ENCODE results near the gene TRIM67. TPM values are rescaled to one million over a fixed set of nuclear protein-coding genes. Genes with fewer than 3 reads are reported as not detected.

Gene TRIM67
- total and polyA plus RNA-seq, 2 experiments from 2014 or later, result 0.13 TPM; not detected in 1

GRCh38 chr1:231217056-231217455, 55.2 kb downstream of the TRIM67 start:
- H3K79me2 ChIP-seq, result no peaks in the 10 kb centered on the region
- DNase-seq (ENCODE audit: low spot score), result no peak
- peak overlapping the region; percentile 50 for H3K27ac ChIP-seq
- H2AFZ ChIP-seq, result no peak overlapping the region
- 89% methylated on average over 11 of the region's 11 CpGs for WGBS (ENCODE audit: low lambda C conversion rate, missing lambda C conversion rate)
- H4K20me1 ChIP-seq (ENCODE audit: insufficient read depth, poor library complexity, severe bottlenecking), result no peaks in the 10 kb centered on the region
- H3K36me3 ChIP-seq (replicated peaks; ENCODE audit: insufficient read depth, low read depth), result no peaks in the 10 kb centered on the region
- no peak overlapping the region for H3K4me2 ChIP-seq
- H3K27me3 ChIP-seq, result no peaks in the 10 kb centered on the region
- H3K4me1 ChIP-seq (ENCODE audit: insufficient read depth), result no peaks in the 10 kb centered on the region
- H3K9me2 ChIP-seq (replicated peaks; ENCODE audit: insufficient read depth), result no peaks in the 10 kb centered on the region
- TF ChIP-seq EZH2 (IDR thresholded peaks at IDR 0.05; ENCODE audit: borderline replicate concordance) (no peak), CTCF (IDR thresholded peaks at IDR 0.05; ENCODE audit: poor library complexity) (no peak), EZH2phosphoT487 (IDR thresholded peaks at IDR 0.05; ENCODE audit: low read depth, severe bottlenecking, unreplicated experiment) (no peak)
- no peaks in the 10 kb centered on the region for H3K9me3 ChIP-seq (ENCODE audit: low read depth)
- H3K4me3 ChIP-seq, result no peak overlapping the region

GRCh38 chr1:231218078-231218477, 56.2 kb downstream of the TRIM67 start:
- no peak overlapping the region for H3K4me3 ChIP-seq
- H3K27me3 ChIP-seq, result no peaks in the 10 kb centered on the region
- no peaks in the 10 kb centered on the region for H3K9me2 ChIP-seq (replicated peaks; ENCODE audit: insufficient read depth)
- H3K9me3 ChIP-seq (ENCODE audit: low read depth), result no peaks in the 10 kb centered on the region
- H2AFZ ChIP-seq, result no peak overlapping the region
- no peak overlapping the region for H3K4me2 ChIP-seq
- no peaks in the 10 kb centered on the region for H3K4me1 ChIP-seq (ENCODE audit: insufficient read depth)
- DNase-seq (ENCODE audit: low spot score), result no peak
- H3K36me3 ChIP-seq (replicated peaks; ENCODE audit: insufficient read depth, low read depth), result no peaks in the 10 kb centered on the region
- H4K20me1 ChIP-seq (ENCODE audit: insufficient read depth, poor library complexity, severe bottlenecking), result no peaks in the 10 kb centered on the region
- TF ChIP-seq EZH2phosphoT487 (IDR thresholded peaks at IDR 0.05; ENCODE audit: low read depth, severe bottlenecking, unreplicated experiment) (no peak), EZH2 (IDR thresholded peaks at IDR 0.05; ENCODE audit: borderline replicate concordance) (no peak), CTCF (IDR thresholded peaks at IDR 0.05; ENCODE audit: poor library complexity) (no peak)
- no peaks in the 10 kb centered on the region for H3K79me2 ChIP-seq
- no peak overlapping the region for H3K27ac ChIP-seq
- WGBS (ENCODE audit: low lambda C conversion rate, missing lambda C conversion rate), result 82% methylated on average over 6 of the region's 6 CpGs

DNA sequence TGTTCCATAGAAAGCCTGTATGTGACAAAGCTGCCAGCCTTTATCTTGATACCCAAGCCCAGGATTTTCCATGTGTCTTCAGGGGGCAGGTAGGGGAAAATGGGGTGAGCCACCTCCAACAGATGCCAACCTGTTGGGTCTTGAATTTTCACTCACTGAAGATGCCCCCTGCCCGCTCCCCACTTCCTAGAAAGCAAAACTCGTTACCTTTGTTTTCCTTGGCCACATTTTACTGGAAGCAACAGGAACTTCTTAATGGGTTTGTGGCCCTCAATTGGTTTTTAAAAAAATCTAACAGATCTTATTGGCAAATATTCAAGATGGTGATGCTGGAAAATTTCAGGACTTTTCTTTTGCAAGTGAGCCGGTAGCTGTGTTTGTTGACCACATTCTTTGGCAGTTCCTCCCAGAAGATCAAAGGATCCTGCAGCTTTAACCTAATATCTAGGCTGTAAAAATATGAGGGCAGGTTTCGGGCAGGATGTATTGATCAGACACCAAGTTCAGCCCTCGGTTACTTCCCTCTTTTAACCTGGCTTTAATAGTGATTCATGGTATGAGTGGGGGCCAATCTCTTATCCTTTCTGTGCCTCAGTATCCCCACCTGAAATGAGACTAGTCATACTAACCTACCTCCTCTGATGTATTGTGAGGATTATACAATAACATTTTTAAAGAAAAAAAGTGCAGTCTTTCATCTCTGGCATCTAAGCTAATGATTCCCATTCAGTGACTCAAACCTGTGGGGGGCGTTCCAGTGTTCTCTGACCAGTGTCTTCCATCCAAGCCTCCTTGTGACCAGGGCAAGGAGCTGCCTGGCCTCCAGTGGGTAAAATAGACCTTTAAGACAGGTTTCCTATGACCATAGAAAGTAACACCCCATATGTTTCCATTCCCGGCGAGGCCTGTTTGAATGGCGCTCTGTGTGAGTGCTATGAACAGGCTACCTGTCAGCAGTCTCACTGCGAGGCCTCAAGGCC, 57.9 kb downstream of the TRIM67 start:
- Histone ChIP-seq H3K4me2 (no peak overlapping the region), H2AFZ (no peak overlapping the region), H3K36me3 (replicated peaks; ENCODE audit: insufficient read depth, low read depth) (no peaks in the 10 kb centered on the region), H4K20me1 (ENCODE audit: insufficient read depth, poor library complexity, severe bottlenecking) (no peaks in the 10 kb centered on the region), H3K27ac (peak overlapping the region; percentile 37), H3K27me3 (no peaks in the 10 kb centered on the region), H3K4me3 (no peak overlapping the region), H3K9me3 (ENCODE audit: low read depth) (no peaks in the 10 kb centered on the region), H3K79me2 (no peaks in the 10 kb centered on the region), H3K4me1 (ENCODE audit: insufficient read depth) (no peaks in the 10 kb centered on the region), H3K9me2 (replicated peaks; ENCODE audit: insufficient read depth) (no peaks in the 10 kb centered on the region)
- 78% methylated on average over 10 of the region's 10 CpGs for WGBS (ENCODE audit: low lambda C conversion rate, missing lambda C conversion rate)
- TF ChIP-seq EZH2phosphoT487 (IDR thresholded peaks at IDR 0.05; ENCODE audit: low read depth, severe bottlenecking, unreplicated experiment) (no peak), CTCF (IDR thresholded peaks at IDR 0.05; ENCODE audit: poor library complexity) (no peak), EZH2 (IDR thresholded peaks at IDR 0.05; ENCODE audit: borderline replicate concordance) (no peak)
- DNase-seq (ENCODE audit: low spot score), result no peak

Measured in hepatocyte (in vitro differentiated cells).